IPS-11a (cell line): ENCODE results near the gene PSMC3IP.
"Not testable (repeated sequence)": the region's sequence is repeated elsewhere in the genome, so short reads cannot be mapped to it uniquely, and the experiment has no call there.

Source experiments
- H3K4me3 ChIP-seq: one replicate; pipeline ENCODE4 v1.5.1; 2013; ENCODE audit warnings: low read depth, low read length, control low read depth

Gene PSMC3IP

GRCh38 chr17:42577532-42578281 is at the start of gene PSMC3IP:
Gene PSMC3IP (minus strand): TSS chr17:42577729. CDS start chr17:42577686, 43 bp downstream.
- H3K4me3 ChIP-seq: peak within 1 kb of the TSS; percentile 90

- H3K4me3 ChIP-seq: no peak overlapping the region
These were observed 46.4 kb upstream of the PSMC3IP start for GRCh38 chr17:42623732-42624596.

- no peak overlapping the region for H3K4me3 ChIP-seq
These were observed 45.7 kb upstream of the PSMC3IP start for GRCh38 chr17:42623271-42623670.

- H3K4me3 ChIP-seq: not testable (repeated sequence)
These were observed 44.5 kb upstream of the PSMC3IP start for GRCh38 chr17:42621987-42622386.

- no peak overlapping the region for H3K4me3 ChIP-seq
These were observed 41.1 kb upstream of the PSMC3IP start for GRCh38 chr17:42618442-42619150.

- H3K4me3 ChIP-seq: no peak overlapping the region
These were observed 40.5 kb upstream of the PSMC3IP start for GRCh38 chr17:42617956-42618431.

- no peak overlapping the region for H3K4me3 ChIP-seq
These were observed 36.3 kb upstream of the PSMC3IP start for GRCh38 chr17:42613699-42614295.

GRCh38 chr17:42612013-42612412 is 34.5 kb upstream of the PSMC3IP start:
- no peak overlapping the region for H3K4me3 ChIP-seq

GRCh38 chr17:42609814-42610801 is 32.6 kb upstream of the PSMC3IP start:
- H3K4me3 ChIP-seq: peak overlapping the region; percentile 90

GRCh38 chr17:42609182-42609813 is 31.8 kb upstream of the PSMC3IP start, which contains the start of the genes RETREG3 and TUBG1:
Gene RETREG3 (minus strand): TSS chr17:42609374. CDS start chr17:42609324, 50 bp downstream.
Gene TUBG1 (plus strand): TSS chr17:42609683. CDS start chr17:42609738, 55 bp downstream.
- H3K4me3 ChIP-seq: peak within 1 kb of the TSS; percentile 90

GRCh38 chr17:42608305-42609181 is 31.0 kb upstream of the PSMC3IP start:
- peak overlapping the region; percentile 76 for H3K4me3 ChIP-seq

- no peak overlapping the region for H3K4me3 ChIP-seq
These were observed 30.2 kb upstream of the PSMC3IP start for GRCh38 chr17:42607769-42608168.

GRCh38 chr17:42603318-42603717 is 25.8 kb upstream of the PSMC3IP start:
- H3K4me3 ChIP-seq: no peak overlapping the region

GRCh38 chr17:42598905-42599304 is 21.4 kb upstream of the PSMC3IP start:
- H3K4me3 ChIP-seq: no peak overlapping the region

GRCh38 chr17:42596386-42596785 is 18.9 kb upstream of the PSMC3IP start:
- no peak overlapping the region for H3K4me3 ChIP-seq

- no peak overlapping the region for H3K4me3 ChIP-seq
These were observed 13.9 kb upstream of the PSMC3IP start for GRCh38 chr17:42591411-42591810.

GRCh38 chr17:42590886-42591285 is 13.4 kb upstream of the PSMC3IP start:
- H3K4me3 ChIP-seq: no peak overlapping the region
